Measurements from ENCODE around the gene CES4A.
"Not testable (repeated sequence)": the region's sequence is repeated elsewhere in the genome, so short reads cannot be mapped to it uniquely, and the experiment has no call there.

CES4A gene

GRCh38 chr16:66956154-66956457 lies 32.3 kb upstream of the CES4A start:
- not testable (repeated sequence) for DNase-seq (ENCODE audit: low spot score)

DNA sequence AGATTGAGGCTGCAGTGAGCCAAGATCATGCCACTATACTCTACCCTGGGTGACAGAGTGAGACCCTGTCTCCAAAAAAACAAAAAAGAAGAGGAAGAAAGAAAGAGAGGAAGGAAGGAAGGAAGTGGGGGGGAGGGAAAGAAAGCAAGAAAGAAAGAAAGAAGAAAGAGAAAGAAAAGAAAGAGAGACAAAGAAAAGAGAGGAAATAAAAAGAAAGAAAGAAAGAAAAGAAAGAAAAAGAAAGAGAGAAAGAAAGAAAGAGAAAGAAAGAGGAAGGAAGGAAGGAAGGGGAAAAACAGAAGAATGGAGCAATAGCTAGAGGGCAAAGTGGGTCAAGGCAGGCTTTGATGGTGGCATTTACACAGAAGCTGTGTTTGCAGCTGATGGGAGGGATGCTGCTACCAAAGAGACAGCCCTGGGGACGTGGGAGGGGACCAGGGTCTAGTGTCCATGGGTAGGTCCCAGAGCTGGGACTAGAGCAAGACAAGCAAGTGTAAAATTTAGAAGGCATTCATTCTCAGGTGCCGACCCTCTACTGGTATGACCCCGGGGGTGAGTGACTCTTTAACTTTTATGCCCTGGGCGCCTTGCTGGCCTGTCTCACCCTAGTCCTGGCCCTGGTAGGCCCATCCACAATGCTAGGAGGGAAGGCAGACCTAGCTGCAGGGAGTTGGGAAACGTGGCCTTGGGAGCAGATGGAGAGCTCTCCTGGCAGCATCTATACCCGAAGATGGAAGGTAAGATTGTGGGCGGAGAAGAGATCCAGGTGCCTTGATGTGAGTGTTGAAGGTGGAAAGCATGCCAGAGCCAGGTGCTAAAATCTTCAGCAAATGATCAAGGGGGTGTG lies 29.3 kb upstream of the CES4A start:
- no peak for DNase-seq (ENCODE audit: low spot score)

- no peak for DNase-seq (ENCODE audit: low spot score)
These were observed 28.7 kb upstream of the CES4A start for GRCh38 chr16:66959704-66960161.

DNA sequence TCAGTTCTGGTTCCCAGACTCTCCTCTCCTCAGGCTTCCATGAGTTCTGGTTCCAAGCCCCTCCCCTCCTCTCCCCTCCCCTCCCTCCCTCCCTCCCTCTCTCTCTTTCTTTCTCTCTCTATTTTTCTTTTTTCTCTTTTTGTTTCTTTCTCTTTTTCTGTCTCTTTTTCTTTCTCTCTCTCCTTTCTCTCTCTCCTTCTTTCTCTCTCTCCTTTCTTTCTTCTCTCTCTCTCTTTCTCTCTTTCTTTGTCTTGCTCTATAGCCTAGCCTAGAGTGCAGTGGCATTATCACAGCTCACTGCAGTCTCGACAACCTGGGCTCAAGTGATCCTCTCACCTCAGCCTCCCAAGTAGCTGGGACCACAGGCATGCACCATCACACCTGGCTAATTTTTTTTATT lies 28.1 kb upstream of the CES4A start:
- DNase-seq (ENCODE audit: low spot score) = no peak

DNA sequence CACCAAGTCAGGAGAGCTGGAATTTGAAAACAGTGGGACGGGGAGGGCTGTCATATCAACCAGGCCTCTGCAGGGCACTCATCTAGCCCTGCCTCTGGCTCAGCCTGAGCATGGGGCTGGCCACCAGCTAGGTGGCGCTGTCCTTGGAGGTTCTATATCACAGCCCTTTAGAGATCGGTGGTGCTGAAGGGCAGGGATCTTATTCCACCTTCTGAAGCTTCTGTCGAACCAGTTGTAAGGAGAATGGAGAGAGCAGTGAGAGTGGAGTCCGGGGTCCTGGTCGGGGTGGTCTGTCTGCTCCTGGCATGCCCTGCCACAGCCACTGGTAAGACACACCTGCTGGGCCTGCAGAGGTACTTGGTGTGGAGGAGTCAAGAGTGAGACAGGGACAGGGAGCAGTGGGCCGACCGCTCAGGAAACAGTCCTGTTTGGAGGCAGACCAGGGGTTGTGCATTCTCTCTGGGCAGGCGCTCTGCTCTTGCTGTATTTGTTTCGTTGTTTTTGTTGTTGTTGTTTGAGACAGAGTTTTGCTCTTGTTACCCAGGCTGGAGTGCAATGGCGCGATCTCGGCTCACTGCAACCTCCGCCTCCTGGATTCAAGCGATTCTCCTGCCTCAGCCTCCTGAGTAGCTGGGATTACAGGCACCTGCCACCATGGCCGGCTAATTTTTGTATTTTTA lies 27.2 kb upstream of the CES4A start, which contains the start of gene CES3:
TSS of gene CES3 (plus strand) at position 202 of the 680 bp plus-strand sequence. CDS start at position 244, 42 bp downstream.
- peak; percentile 23 for DNase-seq (ENCODE audit: low spot score)

DNA sequence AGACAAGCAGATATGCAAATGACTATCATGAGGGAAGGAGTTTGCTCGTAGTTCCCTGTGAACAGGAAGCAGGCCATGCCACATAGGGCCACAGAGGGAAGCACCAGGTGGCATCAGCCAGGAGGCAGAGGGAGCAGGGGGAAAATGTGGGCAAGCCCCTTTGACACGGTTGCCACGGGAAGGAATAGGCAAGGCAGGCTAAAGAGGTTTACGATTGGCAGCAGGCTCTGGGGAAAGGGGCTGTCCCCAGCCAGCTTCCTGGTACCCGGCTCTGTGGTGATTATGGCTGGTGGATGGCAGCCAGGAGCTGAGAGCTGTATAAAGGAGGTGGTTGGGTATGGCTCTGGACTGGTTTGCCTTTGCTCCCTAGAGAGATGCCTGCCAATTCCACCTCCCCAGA lies 26.5 kb upstream of the CES4A start:
- DNase-seq (ENCODE audit: low spot score) = no peak

DNA sequence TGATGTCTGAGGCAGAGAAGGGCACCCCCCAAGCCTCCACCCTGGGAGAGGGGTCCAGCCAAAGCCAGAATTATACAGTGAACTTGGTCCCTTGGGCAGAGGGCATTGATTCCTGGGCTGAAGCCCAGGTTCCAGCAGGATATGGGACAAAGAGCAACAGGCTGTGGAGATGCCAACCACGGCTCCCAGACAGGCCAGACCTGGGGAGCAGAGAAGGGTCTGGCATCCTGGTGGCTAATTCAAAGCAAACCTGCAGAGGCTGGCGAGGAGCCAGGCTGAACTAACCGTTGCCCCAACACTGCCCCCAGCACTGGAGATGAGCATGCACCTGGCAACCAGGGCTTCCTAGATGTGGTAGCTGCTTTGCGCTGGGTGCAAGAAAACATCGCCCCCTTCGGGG lies 24.3 kb upstream of the CES4A start:
- no peak for DNase-seq (ENCODE audit: low spot score)

GRCh38 chr16:66968847-66969246 lies 19.5 kb upstream of the CES4A start:
- no peak for DNase-seq (ENCODE audit: low spot score)

DNA sequence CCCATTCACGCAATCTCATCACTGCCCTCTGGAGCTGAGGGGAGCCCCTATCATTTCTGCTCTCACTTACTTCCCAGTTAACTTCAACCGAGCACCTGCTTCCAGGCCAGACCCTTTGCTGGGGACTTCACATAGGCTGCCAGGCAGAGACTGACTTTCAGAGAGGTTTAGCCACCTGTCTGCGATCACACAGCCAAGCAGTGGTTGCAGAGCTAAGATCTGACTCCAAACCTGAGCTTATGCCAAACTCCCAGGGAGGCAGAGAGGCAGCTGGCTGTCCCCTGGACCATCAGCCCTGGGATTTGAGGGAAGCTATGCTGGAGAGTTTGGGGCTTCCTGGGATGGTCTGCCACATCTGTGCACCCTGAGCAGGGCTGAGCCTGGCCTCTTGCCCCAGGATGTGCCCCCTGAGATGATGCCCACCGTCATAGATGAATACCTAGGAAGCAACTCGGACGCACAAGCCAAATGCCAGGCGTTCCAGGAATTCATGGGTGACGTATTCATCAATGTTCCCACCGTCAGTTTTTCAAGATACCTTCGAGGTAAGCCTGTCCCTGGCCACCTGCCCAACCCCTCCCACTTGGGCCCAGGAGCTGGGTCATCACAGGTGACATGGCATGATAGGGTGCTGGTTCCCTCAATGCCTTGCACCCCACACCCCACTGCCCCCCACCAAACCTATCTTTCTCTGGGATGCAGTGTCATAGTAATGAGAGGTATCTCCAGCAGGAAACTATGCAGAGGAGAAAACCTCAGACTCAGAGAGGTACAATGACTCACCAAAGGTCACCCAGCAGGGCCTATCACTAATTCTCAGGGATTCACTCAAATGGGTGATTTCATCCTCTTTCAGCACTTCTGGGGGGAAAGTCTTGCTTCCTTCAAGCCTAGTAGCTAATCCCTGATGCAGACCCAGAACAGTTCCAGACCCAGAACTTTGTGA lies 17.3 kb upstream of the CES4A start:
- no peak for DNase-seq (ENCODE audit: low spot score)

- DNase-seq (ENCODE audit: low spot score) = no peak
These were observed 15.4 kb upstream of the CES4A start for GRCh38 chr16:66972983-66973382.

- no peak for DNase-seq (ENCODE audit: low spot score)
These were observed 14.7 kb upstream of the CES4A start for GRCh38 chr16:66973716-66974115.

DNA sequence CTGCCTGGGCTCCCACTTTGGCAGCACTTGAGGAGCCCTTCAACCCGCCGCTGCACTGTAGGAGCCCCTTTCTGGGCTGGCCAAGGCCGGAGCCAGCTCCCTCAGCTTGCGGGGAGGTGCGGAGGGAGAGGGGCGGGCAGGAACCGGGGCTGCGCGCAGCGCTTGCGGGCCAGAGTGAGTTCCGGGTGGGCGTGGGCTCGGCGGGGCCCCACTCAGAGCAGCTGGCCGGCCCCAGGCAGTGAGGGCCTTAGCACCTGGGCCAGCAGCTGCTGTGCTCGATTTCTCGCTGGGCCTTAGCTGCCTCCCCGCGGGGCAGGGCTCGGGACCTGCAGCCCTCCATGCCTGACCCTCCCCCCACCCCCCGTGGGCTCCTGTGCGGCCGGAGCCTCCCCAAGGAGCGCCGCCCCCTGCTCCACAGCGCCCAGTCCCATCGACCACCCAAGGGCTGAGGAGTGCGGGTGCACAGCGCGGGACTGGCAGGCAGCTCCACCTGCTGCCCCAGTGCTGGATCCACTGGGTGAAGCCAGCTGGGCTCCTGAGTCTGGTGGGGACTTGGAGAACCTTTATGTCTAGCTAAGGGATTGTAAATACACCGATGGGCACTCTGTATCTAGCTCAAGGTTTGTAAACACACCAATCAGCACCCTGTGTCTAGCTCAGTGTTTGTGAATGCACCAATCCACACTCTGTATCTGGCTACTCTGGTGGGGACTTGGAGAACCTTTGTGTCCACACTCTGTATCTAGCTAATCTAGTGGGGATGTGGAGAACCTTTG lies 14.0 kb upstream of the CES4A start:
- DNase-seq (ENCODE audit: low spot score) = not testable (repeated sequence)

DNA sequence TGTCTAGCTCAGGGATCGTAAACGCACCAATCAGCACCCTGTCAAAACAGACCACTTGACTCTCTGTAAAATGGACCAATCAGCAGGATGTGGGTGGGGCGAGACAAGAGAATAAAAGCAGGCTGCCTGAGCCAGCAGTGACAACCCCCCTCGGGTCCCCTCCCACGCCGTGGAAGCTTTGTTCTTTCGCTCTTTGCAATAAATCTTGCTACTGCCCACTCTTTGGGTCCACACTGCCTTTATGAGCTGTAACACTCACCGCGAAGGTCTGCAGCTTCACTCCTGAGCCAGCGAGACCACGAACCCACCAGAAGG lies 13.5 kb upstream of the CES4A start:
- DNase-seq (ENCODE audit: low spot score) = not testable (repeated sequence)

DNA sequence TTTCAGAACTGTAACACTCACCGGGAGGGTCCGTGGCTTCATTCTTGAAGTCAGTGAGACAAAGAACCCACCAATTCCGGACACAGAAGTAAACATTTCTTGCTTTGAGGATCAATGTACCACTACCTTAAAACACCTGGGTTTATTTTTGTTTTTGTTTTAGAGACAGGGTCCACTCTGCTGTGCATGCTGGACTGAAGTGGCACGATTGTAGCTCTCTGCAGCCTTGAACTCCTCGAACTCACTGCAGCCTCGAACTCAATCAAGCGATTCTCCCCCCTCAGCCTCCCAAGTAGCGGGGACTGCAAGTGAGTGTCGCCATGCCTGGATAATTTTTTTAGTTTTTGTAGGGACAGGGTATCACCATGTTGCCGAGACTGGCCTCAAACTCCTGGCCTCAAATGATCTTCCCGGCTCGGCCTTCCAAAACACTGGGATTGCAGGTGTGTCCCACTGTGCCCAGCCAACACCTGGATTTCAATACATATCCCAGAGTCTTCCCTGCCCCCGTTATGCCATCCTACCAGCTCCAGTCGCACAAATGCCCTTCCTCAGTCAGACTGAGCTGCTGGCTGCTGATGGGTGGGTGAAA lies 13.0 kb upstream of the CES4A start:
- no peak for DNase-seq (ENCODE audit: low spot score)

DNA sequence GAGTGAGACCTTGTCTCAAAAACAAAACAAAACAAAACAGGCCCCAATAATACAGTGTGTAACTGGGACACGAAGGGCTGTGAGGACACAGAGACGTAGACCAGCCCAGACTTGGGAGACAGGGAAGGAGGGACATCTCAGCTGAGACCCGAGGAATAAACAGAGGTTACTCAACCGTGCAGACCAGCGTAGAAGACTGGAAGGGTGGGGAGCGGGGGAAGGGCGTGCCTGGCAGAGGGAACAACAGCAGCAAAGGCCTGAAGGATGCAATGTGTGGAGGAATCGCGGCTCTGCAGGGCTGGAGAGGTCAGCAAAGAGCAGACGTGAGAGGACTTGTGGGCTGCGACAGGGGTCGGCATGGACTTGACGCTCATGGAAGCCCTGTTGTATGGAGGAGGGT lies 11.6 kb upstream of the CES4A start:
- DNase-seq (ENCODE audit: low spot score) = no peak

DNA sequence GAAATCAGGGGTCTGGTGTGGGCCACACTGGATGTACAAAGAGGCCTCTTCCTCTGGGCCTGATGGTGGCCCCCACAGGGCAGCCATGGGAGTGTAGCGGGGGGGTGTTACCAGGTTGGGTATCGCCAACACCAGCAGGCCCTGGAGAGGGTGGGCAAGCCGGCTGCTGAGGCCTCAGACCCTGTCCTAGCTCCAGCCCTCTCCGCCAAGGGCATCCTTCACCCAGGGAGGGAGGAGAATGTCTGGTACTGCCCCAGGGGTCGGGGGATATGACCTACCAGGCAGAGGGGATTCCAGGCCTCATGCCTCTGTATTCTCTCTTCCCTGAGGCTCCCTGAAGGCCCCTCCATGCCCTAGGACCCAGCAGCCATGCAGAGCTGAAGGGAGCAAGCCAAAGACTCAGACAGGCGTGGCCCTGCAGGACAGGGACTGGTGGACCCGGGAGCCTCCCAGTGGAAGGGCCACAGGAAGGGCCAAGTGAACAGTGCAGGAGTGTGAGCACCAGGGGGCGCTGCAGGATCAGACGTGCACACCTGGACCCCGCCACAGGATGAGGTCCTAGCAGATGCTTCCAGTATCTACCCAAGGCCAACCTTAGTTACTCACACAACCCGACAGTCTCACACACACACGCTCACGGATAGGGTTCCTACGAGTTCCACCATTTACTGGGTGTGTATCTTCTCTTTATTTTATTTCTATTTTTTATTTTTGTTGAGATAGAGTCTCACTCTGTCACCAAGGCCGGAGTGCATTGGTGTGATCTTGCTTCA lies 10.9 kb upstream of the CES4A start:
- peak; percentile 46 for DNase-seq (ENCODE audit: low spot score)

DNA sequence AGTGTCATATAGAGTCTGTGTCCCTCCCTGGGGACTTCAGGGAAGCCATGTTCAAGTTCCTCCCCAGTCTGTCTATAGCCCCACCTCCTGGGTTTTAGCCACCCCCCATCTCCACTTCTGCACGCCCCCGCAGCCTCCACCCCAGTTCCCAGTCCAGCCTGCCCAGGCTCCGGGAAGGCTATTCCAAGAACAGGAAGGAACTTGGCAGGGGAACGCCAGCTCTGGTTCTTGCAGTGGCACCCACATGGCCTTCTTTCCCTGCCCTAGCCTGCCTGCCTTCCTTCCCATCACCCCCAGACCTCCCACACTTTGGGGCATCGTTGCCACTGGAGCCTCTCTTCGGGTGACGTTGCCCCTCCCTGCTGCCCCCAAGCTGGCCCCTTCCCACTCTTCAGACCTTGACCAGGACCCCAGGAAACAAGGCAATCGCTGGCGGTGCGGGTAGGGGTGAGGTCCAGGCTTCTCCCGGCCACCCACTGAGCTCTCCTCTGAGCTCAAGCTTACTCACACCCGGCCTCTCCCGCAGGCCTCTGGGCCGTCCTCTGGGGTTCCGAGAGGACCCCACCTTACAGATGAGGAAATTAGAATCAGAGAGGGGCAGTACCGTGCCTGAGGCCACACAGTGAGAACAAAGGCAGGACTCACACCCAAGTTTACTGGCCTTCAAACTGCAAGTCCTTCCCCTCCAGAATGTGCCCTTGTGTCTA lies 9.2 kb upstream of the CES4A start:
- no peak for DNase-seq (ENCODE audit: low spot score)

DNA sequence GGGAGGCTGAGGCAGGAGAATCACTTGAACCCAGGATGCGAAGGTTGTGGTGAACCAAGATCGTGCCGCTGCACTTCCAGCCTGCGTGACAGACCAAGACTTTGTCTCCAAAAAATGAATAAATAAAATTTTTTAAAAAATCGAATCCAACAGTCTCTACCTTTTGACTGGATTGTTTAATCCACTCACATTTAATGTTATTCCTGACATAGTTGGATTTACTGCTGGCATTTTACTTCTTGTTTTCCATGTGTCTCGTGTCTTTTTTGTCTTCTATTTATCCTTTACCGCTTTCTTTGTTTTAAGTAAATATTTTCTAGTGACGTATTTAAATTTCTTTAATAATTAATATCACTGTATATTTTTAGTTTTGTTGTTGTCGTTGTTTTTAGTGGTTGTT lies 5.4 kb upstream of the CES4A start:
- no peak for DNase-seq (ENCODE audit: low spot score)

DNA sequence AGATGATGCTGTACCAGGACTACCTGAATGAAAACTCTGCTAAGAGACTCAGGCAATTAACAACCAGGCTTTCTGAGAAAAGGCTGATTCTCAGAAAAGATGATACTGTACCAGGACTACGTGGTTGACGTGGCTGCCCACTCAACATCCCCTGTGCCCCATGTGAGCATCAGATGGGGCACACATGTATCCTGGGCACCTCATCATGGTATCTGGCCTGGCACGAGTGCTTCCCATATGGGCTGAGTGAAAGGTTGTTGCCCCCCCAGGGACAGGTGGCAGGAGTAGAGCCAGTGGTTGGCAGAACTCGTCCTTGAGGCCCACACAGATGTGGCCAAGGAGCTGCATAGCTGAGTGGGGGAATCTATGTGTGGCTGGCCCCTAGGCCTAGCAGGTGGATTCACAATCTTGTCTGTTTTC lies 3.5 kb upstream of the CES4A start:
- DNase-seq (ENCODE audit: low spot score) = no peak

GRCh38 chr16:66986559-66986958 lies 1.8 kb upstream of the CES4A start:
- no peak for DNase-seq (ENCODE audit: low spot score)

Measured in COLO829 (cell line).